Natural killer cell (primary cell): ENCODE results near the gene PPP1R10. TPM values are rescaled to one million over a fixed set of nuclear protein-coding genes. Genes with fewer than 3 reads are reported as not detected.
"Not testable (repeated sequence)": the region's sequence is repeated elsewhere in the genome, so short reads cannot be mapped to it uniquely, and the experiment has no call there.

Experiments used
- ATAC-seq, 3 donors: fragments of 150-1000 bp in 2 of 3; fragments of 200-7000 bp in 1 of 3; cut with Tn5 transposase; 1 replicate in 1 of 3; 2 replicates in 2 of 3; pipeline ENCODE4 v1.10.0; 2021; ENCODE audit warnings: mild to moderate bottlenecking in 2 of 3, moderate library complexity in 2 of 3
- DNase-seq, 2 donors: peaks; one replicate each; pipeline versions ENCODE4 v3.0.0 to v3.0.0-alpha.2; 2013 to 2021; ENCODE audit warnings: mixed read lengths in 1 of 2
- H3K27ac ChIP-seq: one replicate; pipeline ENCODE4 v1.5.1; 2013; ENCODE audit warnings: mild to moderate bottlenecking, low read length
- H3K27me3 ChIP-seq: one replicate; pipeline ENCODE4 v1.6.1; 2013; ENCODE audit warnings: low read length; ENCODE audit not compliant: control insufficient read depth, insufficient read depth
- H3K36me3 ChIP-seq: one replicate; pipeline ENCODE4 v1.6.1; 2013; ENCODE audit warnings: low read length; ENCODE audit not compliant: control insufficient read depth, insufficient read depth
- H3K4me1 ChIP-seq: one replicate; pipeline ENCODE4 v1.6.1; 2013; ENCODE audit warnings: low read length; ENCODE audit not compliant: control insufficient read depth, insufficient read depth
- H3K4me3 ChIP-seq: one replicate; pipeline ENCODE4 v1.5.1; 2013; ENCODE audit warnings: low read length
- H3K9me3 ChIP-seq: one replicate; pipeline ENCODE4 v1.6.1; 2013; ENCODE audit warnings: low read length; ENCODE audit not compliant: control insufficient read depth, insufficient read depth
- H3K27ac Mint-ChIP-seq, 2 donors: one replicate each; pipeline ENCODE4 v1.8.0; 2022; ENCODE audit warnings: mild to moderate bottlenecking in 2 of 2, mixed read lengths in 2 of 2, moderate library complexity in 1 of 2
- H3K27me3 Mint-ChIP-seq, 2 donors: one replicate each; pipeline ENCODE4 v1.8.0; 2022; ENCODE audit warnings: low read depth in 2 of 2, mixed read lengths in 2 of 2
- H3K36me3 Mint-ChIP-seq: one replicate; pipeline ENCODE4 v1.8.0; 2022; ENCODE audit warnings: mixed read lengths
- H3K4me1 Mint-ChIP-seq, 2 donors: one replicate each; pipeline ENCODE4 v1.8.0; 2022; ENCODE audit warnings: mixed read lengths in 2 of 2
- H3K4me3 Mint-ChIP-seq: one replicate; pipeline ENCODE4 v1.8.0; 2022; ENCODE audit warnings: mild to moderate bottlenecking, moderate library complexity, mixed read lengths
- H3K9me3 Mint-ChIP-seq, 2 donors: one replicate each; pipeline ENCODE4 v1.8.0; 2022; ENCODE audit warnings: mixed read lengths in 2 of 2
- WGBS: methylation state at CpG from one replicate; pipeline ENCODE4 v1.1.7; 2013; ENCODE audit warnings: missing lambda C conversion rate; ENCODE audit not compliant: insufficient coverage; 5-methylcytosine and 5-hydroxymethylcytosine counted together
- intact Hi-C: fragments of 100-400 bp; cut with micrococcal nuclease; formaldehyde crosslinking; loops from one replicate; pipeline ENCODE4 v1.14.2; 2022
- total RNA-seq, 4 donors: library from RNA; stranded (reverse); fragments of 120-200 nt in 1 of 4; gene quantifications; one replicate each; pipeline versions ENCODE4 v1.2.3 to v1.2.4, GENCODE V29; 2013 to 2022
- TF ChIP-seq, protein P1 (sequence below): fragments of 200-600 bp; IDR thresholded peaks from one replicate; pipeline ENCODE4 v1.8.0; 2022; ENCODE audit warnings: antibody characterized with exemption

Gene PPP1R10
- total RNA-seq, 3 donors from 2014 or later (not counting 1 experiment from before 2014, with no cell fraction given) = 151 to 222 (median 174) TPM

DNA sequence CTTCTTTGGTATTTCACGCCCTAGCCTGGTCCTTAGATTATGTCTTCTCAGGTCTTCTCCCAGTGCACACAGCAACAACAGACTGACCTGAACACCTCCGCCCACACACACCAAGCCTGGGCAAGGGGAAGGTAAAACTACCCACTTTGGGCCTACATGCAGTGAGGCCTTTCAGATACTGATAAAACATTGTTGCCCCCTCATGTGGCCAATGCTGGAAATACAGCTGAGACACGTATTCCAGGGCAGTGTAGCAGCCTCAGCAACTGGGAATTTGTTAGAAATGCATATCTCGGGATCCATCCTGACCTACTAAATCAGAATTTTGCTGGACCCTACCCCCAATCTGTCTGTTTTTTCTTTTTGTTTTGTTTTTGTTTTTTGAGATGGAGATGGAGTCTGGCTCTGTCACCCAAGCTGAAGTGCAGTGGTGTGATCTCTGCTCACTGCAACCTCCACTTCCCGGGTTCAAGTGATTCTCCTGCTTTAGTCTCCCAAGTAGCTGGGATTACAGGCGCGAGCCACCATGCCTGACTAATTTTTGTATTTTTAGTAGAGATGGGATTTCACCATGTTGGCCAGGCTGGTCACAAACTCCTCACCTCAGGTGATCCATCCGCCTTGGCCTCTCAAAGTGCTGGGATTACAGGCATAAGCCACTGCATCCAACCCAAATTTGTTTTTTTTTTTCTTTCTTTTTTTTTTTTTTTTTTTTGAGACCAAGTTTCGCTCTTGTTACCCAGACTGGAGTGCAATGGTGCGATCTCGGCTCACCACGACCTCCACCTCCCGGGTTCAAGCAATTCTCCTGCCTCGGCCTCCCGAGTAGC lies 19.5 kb downstream of the PPP1R10 start:
- not testable (repeated sequence) for H3K4me3 ChIP-seq, H3K27ac ChIP-seq, H3K27me3 Mint-ChIP-seq, H3K9me3 Mint-ChIP-seq, H3K4me3 Mint-ChIP-seq, H3K27me3 ChIP-seq, H3K36me3 Mint-ChIP-seq, H3K9me3 ChIP-seq
- DNase-seq (peak; percentile 74 to 89), ATAC-seq (peak; percentile 78 to 93 (median 85))
- whole genome bisulfite sequencing = 77% methylated on average over 14 of the region's 15 CpGs
- Histone ChIP-seq H3K4me1 (peaks cover 33% of the 10 kb centered on the region), H3K36me3 (peaks cover 39% of the 10 kb centered on the region)
- H3K4me1 Mint-ChIP-seq = peaks cover 24 to 28% of the 10 kb centered on the region in 2 donors
- intact Hi-C loops = loop anchor here (1.0 kb wide), 2 partner anchors 56 to 114 kb away; no protein-coding TSS in a partner anchor
- H3K27ac Mint-ChIP-seq = peak overlapping the region; percentile 66 to 81
- TF ChIP-seq, protein P1, sequence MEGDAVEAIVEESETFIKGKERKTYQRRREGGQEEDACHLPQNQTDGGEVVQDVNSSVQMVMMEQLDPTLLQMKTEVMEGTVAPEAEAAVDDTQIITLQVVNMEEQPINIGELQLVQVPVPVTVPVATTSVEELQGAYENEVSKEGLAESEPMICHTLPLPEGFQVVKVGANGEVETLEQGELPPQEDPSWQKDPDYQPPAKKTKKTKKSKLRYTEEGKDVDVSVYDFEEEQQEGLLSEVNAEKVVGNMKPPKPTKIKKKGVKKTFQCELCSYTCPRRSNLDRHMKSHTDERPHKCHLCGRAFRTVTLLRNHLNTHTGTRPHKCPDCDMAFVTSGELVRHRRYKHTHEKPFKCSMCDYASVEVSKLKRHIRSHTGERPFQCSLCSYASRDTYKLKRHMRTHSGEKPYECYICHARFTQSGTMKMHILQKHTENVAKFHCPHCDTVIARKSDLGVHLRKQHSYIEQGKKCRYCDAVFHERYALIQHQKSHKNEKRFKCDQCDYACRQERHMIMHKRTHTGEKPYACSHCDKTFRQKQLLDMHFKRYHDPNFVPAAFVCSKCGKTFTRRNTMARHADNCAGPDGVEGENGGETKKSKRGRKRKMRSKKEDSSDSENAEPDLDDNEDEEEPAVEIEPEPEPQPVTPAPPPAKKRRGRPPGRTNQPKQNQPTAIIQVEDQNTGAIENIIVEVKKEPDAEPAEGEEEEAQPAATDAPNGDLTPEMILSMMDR = peak; percentile 82

DNA sequence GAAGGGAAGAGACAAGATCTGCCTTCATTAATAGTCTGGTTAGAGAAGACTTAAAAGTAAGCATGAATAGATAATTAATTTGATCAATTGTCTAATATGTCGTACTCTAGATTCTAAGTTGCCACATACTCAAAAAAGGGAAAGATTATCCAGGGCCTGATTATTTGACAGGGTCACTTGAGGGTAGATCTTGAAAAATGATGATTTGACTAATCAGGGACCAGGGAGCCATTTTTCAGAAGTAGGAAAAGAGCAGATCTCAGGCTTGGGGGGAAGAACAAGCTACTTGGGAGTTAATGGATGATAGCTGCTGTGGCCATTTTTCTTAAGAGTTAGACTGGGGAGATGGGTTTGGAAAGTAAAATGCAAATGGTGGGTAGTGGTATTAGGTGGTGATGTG lies 24.8 kb downstream of the PPP1R10 start:
- WGBS = 100% methylated on average over 1 of the region's 1 CpG
- Histone ChIP-seq H3K27me3 (no peaks in the 10 kb centered on the region), H3K4me3 (no peak overlapping the region), H3K27ac (no peak overlapping the region), H3K4me1 (peaks cover 3% of the 10 kb centered on the region), H3K9me3 (no peaks in the 10 kb centered on the region), H3K36me3 (peaks cover 53% of the 10 kb centered on the region)
- no peak for DNase-seq
- TF ChIP-seq, protein P1 = no peak
- Mint-ChIP-seq H3K36me3 (peaks cover 9% of the 10 kb centered on the region), H3K27ac (peak overlapping the region in 1 of 2 donors; percentile 32), H3K9me3 (no peaks in the 10 kb centered on the region), H3K27me3 (no peaks in the 10 kb centered on the region), H3K4me3 (no peak overlapping the region), H3K4me1 (peaks cover 12 to 19% of the 10 kb centered on the region in 2 donors)
- ATAC-seq = no peak
- intact Hi-C loops = no loop called here

DNA sequence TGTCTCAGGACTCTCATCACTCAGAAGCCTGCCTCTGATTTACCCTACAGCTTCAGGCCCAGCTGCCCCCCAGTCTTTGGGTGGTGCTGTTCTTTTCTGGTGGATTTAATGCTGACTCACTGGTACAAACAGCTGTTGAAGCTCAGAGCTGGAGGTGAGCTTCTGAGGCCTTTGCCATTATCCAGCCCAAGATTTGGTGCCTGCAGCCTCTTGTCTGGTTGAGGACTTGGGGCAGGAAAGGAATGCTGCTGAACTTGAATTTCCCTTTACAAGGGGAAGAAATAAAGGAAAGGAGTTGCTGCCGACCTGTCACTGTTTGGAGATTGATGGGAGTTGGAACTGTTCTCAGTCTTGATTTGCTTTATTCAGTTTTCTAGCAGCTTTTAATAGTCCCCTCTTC lies 26.0 kb downstream of the PPP1R10 start:
- Mint-ChIP-seq H3K27me3 (no peaks in the 10 kb centered on the region), H3K4me3 (no peak overlapping the region), H3K36me3 (peaks cover 17% of the 10 kb centered on the region), H3K27ac (peak overlapping the region in 1 of 2 donors; percentile 11), H3K9me3 (no peaks in the 10 kb centered on the region), H3K4me1 (peaks cover 7 to 13% of the 10 kb centered on the region in 2 donors)
- DNase-seq (no peak), ATAC-seq (peak in 1 of 3 donors; percentile 9)
- intact Hi-C loops = no loop called here
- Histone ChIP-seq H3K4me3 (no peak overlapping the region), H3K27me3 (no peaks in the 10 kb centered on the region), H3K4me1 (no peaks in the 10 kb centered on the region), H3K9me3 (no peaks in the 10 kb centered on the region), H3K27ac (no peak overlapping the region), H3K36me3 (peaks cover 65% of the 10 kb centered on the region)
- no CpG with 5 or more reads among the region's 1 CpG for WGBS
- TF ChIP-seq, protein P1 = no peak
